Muscle layer of colon (tissue), 2 donors: ENCODE data around the gene PSME3IP1.
A peak's percentile ranks its signal among the peaks of the same experiment; 100 is the strongest.

ENCODE experiments used
- H3K27ac ChIP-seq: one replicate; pipeline ENCODE4 v1.7.0; 2013; ENCODE audit warnings: low read depth, mild to moderate bottlenecking, low read length, moderate library complexity
- H3K27me3 ChIP-seq, 2 donors: one replicate each; pipeline ENCODE4 v1.7.0; 2013; ENCODE audit warnings: low read length in 2 of 2, mild to moderate bottlenecking in 2 of 2; ENCODE audit not compliant: insufficient read depth in 2 of 2, control insufficient read depth in 1 of 2
- H3K36me3 ChIP-seq: one replicate; pipeline ENCODE4 v1.7.0; 2013; ENCODE audit warnings: mild to moderate bottlenecking, low read length; ENCODE audit not compliant: insufficient read depth
- H3K4me1 ChIP-seq: one replicate; pipeline ENCODE4 v1.7.0; 2013; ENCODE audit warnings: mild to moderate bottlenecking, low read length; ENCODE audit not compliant: insufficient read depth
- H3K4me3 ChIP-seq, 2 donors: one replicate each; pipeline ENCODE4 v1.7.0; 2013; ENCODE audit warnings: low read length in 2 of 2, low read depth in 1 of 2, mild to moderate bottlenecking in 1 of 2, moderate library complexity in 1 of 2
- H3K9ac ChIP-seq: one replicate; pipeline ENCODE4 v1.7.0; 2013; ENCODE audit warnings: low read length
- H3K9me3 ChIP-seq: one replicate; pipeline ENCODE4 v1.7.0; 2013; ENCODE audit warnings: mild to moderate bottlenecking, low read length
- donor health status: abdominal sarcoma.
- donor health status: Adenocarcinoma of cecum.

Gene PSME3IP1

GRCh38 chr16:57184887-57185445, 873 bp downstream of the PSME3IP1 start:
- Histone ChIP-seq H3K27me3 (no peaks in the 10 kb centered on the region), H3K36me3 (no peaks in the 10 kb centered on the region), H3K27ac (peak overlapping the region; percentile 94), H3K9me3 (no peaks in the 10 kb centered on the region), H3K4me1 (peaks cover 20% of the 10 kb centered on the region), H3K4me3 (peak overlapping the region; percentile 80 to 90), H3K9ac (peak overlapping the region; percentile 95)

GRCh38 chr16:57184113-57184512, 1.7 kb downstream of the PSME3IP1 start:
- Histone ChIP-seq H3K9me3 (no peaks in the 10 kb centered on the region), H3K4me1 (peaks cover 20% of the 10 kb centered on the region), H3K27me3 (no peaks in the 10 kb centered on the region), H3K27ac (no peak overlapping the region), H3K4me3 (no peak overlapping the region), H3K36me3 (no peaks in the 10 kb centered on the region), H3K9ac (no peak overlapping the region)

- Histone ChIP-seq H3K27ac (no peak overlapping the region), H3K27me3 (no peaks in the 10 kb centered on the region), H3K4me1 (peaks cover 3% of the 10 kb centered on the region), H3K4me3 (no peak overlapping the region), H3K9me3 (no peaks in the 10 kb centered on the region), H3K36me3 (no peaks in the 10 kb centered on the region), H3K9ac (no peak overlapping the region)
These were observed 6.5 kb downstream of the PSME3IP1 start for GRCh38 chr16:57179215-57179828.

GRCh38 chr16:57178793-57179212, 7.0 kb downstream of the PSME3IP1 start:
- Histone ChIP-seq H3K27me3 (no peaks in the 10 kb centered on the region), H3K36me3 (no peaks in the 10 kb centered on the region), H3K9me3 (no peaks in the 10 kb centered on the region), H3K4me3 (no peak overlapping the region), H3K9ac (no peak overlapping the region), H3K27ac (no peak overlapping the region), H3K4me1 (no peaks in the 10 kb centered on the region)

- no peaks in the 10 kb centered on the region for H3K27me3 ChIP-seq
- H3K9ac ChIP-seq = no peak overlapping the region
- no peaks in the 10 kb centered on the region for H3K9me3 ChIP-seq
- H3K4me3 ChIP-seq = no peak overlapping the region
- no peak overlapping the region for H3K27ac ChIP-seq
- peaks cover under 1% of the 10 kb centered on the region for H3K36me3 ChIP-seq
- no peaks in the 10 kb centered on the region for H3K4me1 ChIP-seq
These were observed 7.6 kb downstream of the PSME3IP1 start for GRCh38 chr16:57178196-57178595.

- Histone ChIP-seq H3K36me3 (peaks cover 24% of the 10 kb centered on the region), H3K27ac (no peak overlapping the region), H3K9ac (no peak overlapping the region), H3K4me1 (no peaks in the 10 kb centered on the region), H3K9me3 (no peaks in the 10 kb centered on the region), H3K27me3 (no peaks in the 10 kb centered on the region), H3K4me3 (no peak overlapping the region)
These were observed 9.9 kb downstream of the PSME3IP1 start for GRCh38 chr16:57175896-57176295.

- Histone ChIP-seq H3K9me3 (no peaks in the 10 kb centered on the region), H3K36me3 (peaks cover 33% of the 10 kb centered on the region), H3K27ac (no peak overlapping the region), H3K9ac (no peak overlapping the region), H3K4me1 (no peaks in the 10 kb centered on the region), H3K27me3 (no peaks in the 10 kb centered on the region), H3K4me3 (no peak overlapping the region)
These were observed 13.0 kb downstream of the PSME3IP1 start for GRCh38 chr16:57172721-57173290.

GRCh38 chr16:57169327-57169726, 16.5 kb downstream of the PSME3IP1 start:
- no peak overlapping the region for H3K27ac ChIP-seq
- no peaks in the 10 kb centered on the region for H3K4me1 ChIP-seq
- no peaks in the 10 kb centered on the region for H3K27me3 ChIP-seq
- H3K36me3 ChIP-seq = peaks cover 58% of the 10 kb centered on the region
- H3K9ac ChIP-seq = no peak overlapping the region
- no peak overlapping the region for H3K4me3 ChIP-seq
- H3K9me3 ChIP-seq = no peaks in the 10 kb centered on the region

- Histone ChIP-seq H3K9ac (no peak overlapping the region), H3K4me3 (no peak overlapping the region), H3K27ac (no peak overlapping the region), H3K27me3 (no peaks in the 10 kb centered on the region), H3K36me3 (peaks cover 66% of the 10 kb centered on the region), H3K9me3 (no peaks in the 10 kb centered on the region), H3K4me1 (no peaks in the 10 kb centered on the region)
These were observed 17.9 kb downstream of the PSME3IP1 start for GRCh38 chr16:57167953-57168352.

- H3K27me3 ChIP-seq = no peaks in the 10 kb centered on the region
- H3K4me3 ChIP-seq = no peak overlapping the region
- no peak overlapping the region for H3K27ac ChIP-seq
- H3K9me3 ChIP-seq = no peaks in the 10 kb centered on the region
- no peaks in the 10 kb centered on the region for H3K4me1 ChIP-seq
- H3K36me3 ChIP-seq = peaks cover 62% of the 10 kb centered on the region
- H3K9ac ChIP-seq = no peak overlapping the region
These were observed 18.3 kb downstream of the PSME3IP1 start for GRCh38 chr16:57167538-57167937.

GRCh38 chr16:57166951-57167350, 18.9 kb downstream of the PSME3IP1 start:
- Histone ChIP-seq H3K9me3 (no peaks in the 10 kb centered on the region), H3K36me3 (peaks cover 56% of the 10 kb centered on the region), H3K4me1 (no peaks in the 10 kb centered on the region), H3K9ac (no peak overlapping the region), H3K27ac (no peak overlapping the region), H3K4me3 (no peak overlapping the region), H3K27me3 (no peaks in the 10 kb centered on the region)

- H3K9ac ChIP-seq = no peak overlapping the region
- H3K27me3 ChIP-seq = no peaks in the 10 kb centered on the region
- peaks cover 51% of the 10 kb centered on the region for H3K36me3 ChIP-seq
- no peak overlapping the region for H3K4me3 ChIP-seq
- H3K4me1 ChIP-seq = no peaks in the 10 kb centered on the region
- no peaks in the 10 kb centered on the region for H3K9me3 ChIP-seq
- H3K27ac ChIP-seq = no peak overlapping the region
These were observed 19.4 kb downstream of the PSME3IP1 start for GRCh38 chr16:57166451-57166850.
